IMR-90 (cell line): ENCODE data around the gene SLC5A10. TPM values are rescaled to one million over a fixed set of nuclear protein-coding genes. Genes with fewer than 3 reads are reported as not detected.

Experiments
- ATAC-seq: fragments of 200-7000 bp; cut with Tn5 transposase; 2 replicates; pipeline ENCODE4 v1.9.1; 2020; ENCODE audit warnings: low read depth, mild to moderate bottlenecking, moderate library complexity
- BruUV-seq: library from RNA; stranded (reverse); fragments of 400-500 nt; replicated peaks from 2 replicates; lab custom pipeline; 2021; lab: Mats Ljungman, UMichigan
- CTCF ChIA-PET: fragments of 300-600 bp; formaldehyde crosslinking; extraction: SDS; loops from one replicate; lab custom pipeline; 2021; ENCODE audit warnings: antibody characterized with exemption; lab: Yijun Ruan, JAX
- POLR2A ChIA-PET: fragments of 300-600 bp; sonication (Branson Sonifier 250); formaldehyde crosslinking; loops from one replicate; lab custom pipeline; 2022; ENCODE audit warnings: antibody characterized with exemption; ENCODE audit not compliant: unreplicated experiment; lab: Charles Lee
- DNase-seq: peaks from one replicate; pipeline ENCODE4 v3.0.0; 2013
- H2AFZ ChIP-seq: replicated peaks from 2 replicates; pipeline ENCODE3; 2013; ENCODE audit warnings: low read length, mild to moderate bottlenecking; ENCODE audit not compliant: poor library complexity
- H2AK5ac ChIP-seq: 2 replicates; pipeline ENCODE4 v1.6.1; 2013; ENCODE audit warnings: low read depth, low read length, inconsistent platforms
- H2AK9ac ChIP-seq: replicated peaks from 2 replicates; pipeline ENCODE3; 2013; ENCODE audit warnings: mild to moderate bottlenecking, low read depth, low read length, moderate library complexity; ENCODE audit not compliant: poor library complexity
- H2BK120ac ChIP-seq: 2 replicates; pipeline ENCODE4 v1.6.1; 2013; ENCODE audit warnings: low read depth, low read length, inconsistent platforms
- H2BK15ac ChIP-seq: 3 replicates; pipeline ENCODE4 v1.6.1; 2013; ENCODE audit warnings: low read depth, low read length, inconsistent platforms
- H2BK20ac ChIP-seq: 2 replicates; pipeline ENCODE4 v1.6.1; 2013; ENCODE audit warnings: low read depth, mild to moderate bottlenecking, inconsistent platforms, low read length, moderate library complexity
- H2BK5ac ChIP-seq: 2 replicates; pipeline ENCODE4 v1.6.1; 2013; ENCODE audit warnings: mild to moderate bottlenecking, low read depth, low read length, inconsistent platforms; ENCODE audit not compliant: poor library complexity, severe bottlenecking
- H3K14ac ChIP-seq: replicated peaks from 2 replicates; pipeline ENCODE4 v1.6.1; 2013; ENCODE audit warnings: low read depth, low read length, inconsistent platforms
- H3K18ac ChIP-seq: 2 replicates; pipeline ENCODE4 v1.6.1; 2013; ENCODE audit warnings: low read depth, low read length, control low read depth
- H3K23ac ChIP-seq: 2 replicates; pipeline ENCODE4 v1.6.1; 2013; ENCODE audit warnings: low read depth, low read length, inconsistent platforms
- H3K27ac ChIP-seq: 2 replicates; pipeline ENCODE4 v1.5.1; 2013; ENCODE audit warnings: mild to moderate bottlenecking, control low read depth, low read length; ENCODE audit not compliant: insufficient read depth
- H3K27me3 ChIP-seq: 2 replicates; pipeline ENCODE4 v1.6.1; 2013; ENCODE audit warnings: low read length; ENCODE audit not compliant: control insufficient read depth, insufficient read depth
- H3K36me3 ChIP-seq: 2 replicates; pipeline ENCODE4 v1.6.1; 2013; ENCODE audit warnings: low read length, mixed read lengths; ENCODE audit not compliant: control insufficient read depth, insufficient read depth
- H3K4ac ChIP-seq: 2 replicates; pipeline ENCODE4 v1.6.1; 2013; ENCODE audit warnings: low read depth, low read length, inconsistent platforms
- H3K4me1 ChIP-seq: 2 replicates; pipeline ENCODE4 v1.6.1; 2013; ENCODE audit warnings: low read length, mixed read lengths; ENCODE audit not compliant: control insufficient read depth, insufficient read depth
- H3K4me2 ChIP-seq: 2 replicates; pipeline ENCODE4 v1.6.1; 2013; ENCODE audit warnings: low read depth, mild to moderate bottlenecking, control low read depth, low read length, moderate library complexity
- H3K4me3 ChIP-seq: 2 replicates; pipeline ENCODE4 v1.5.1; 2013; ENCODE audit warnings: low read depth, mild to moderate bottlenecking, control low read depth, low read length, moderate library complexity; ENCODE audit not compliant: insufficient read depth
- H3K56ac ChIP-seq: 2 replicates; pipeline ENCODE4 v1.6.1; 2013; ENCODE audit warnings: low read length, inconsistent platforms; ENCODE audit not compliant: insufficient read depth; ENCODE audit errors: extremely low read depth
- H3K79me1 ChIP-seq, 2 experiments: 2 replicates each; pipeline ENCODE4 v1.6.1; 2013; ENCODE audit warnings: low read length in 2 of 2, inconsistent platforms in 1 of 2, low read depth in 1 of 2
- H3K9ac ChIP-seq: 2 replicates; pipeline ENCODE4 v1.6.1; 2013; ENCODE audit warnings: low read depth, low read length, control low read depth
- H3K9me1 ChIP-seq: 2 replicates; pipeline ENCODE4 v1.6.1; 2013; ENCODE audit warnings: low read length, inconsistent platforms; ENCODE audit not compliant: insufficient read depth
- H3K9me3 ChIP-seq: 2 replicates; pipeline ENCODE4 v1.6.1; 2013; ENCODE audit warnings: low read length; ENCODE audit not compliant: control insufficient read depth, insufficient read depth
- H4K20me1 ChIP-seq: 2 replicates; pipeline ENCODE4 v1.6.1; 2013; ENCODE audit warnings: low read length, inconsistent platforms; ENCODE audit not compliant: insufficient read depth
- H4K5ac ChIP-seq: 2 replicates; pipeline ENCODE4 v1.6.1; 2013; ENCODE audit warnings: mild to moderate bottlenecking, low read depth, low read length, control low read depth
- H4K8ac ChIP-seq, 2 experiments: 2 replicates each; pipeline ENCODE4 v1.6.1; 2013; ENCODE audit warnings: low read depth in 2 of 2, low read length in 2 of 2, control low read depth in 1 of 2, inconsistent platforms in 1 of 2
- H4K91ac ChIP-seq: 2 replicates; pipeline ENCODE4 v1.6.1; 2013; ENCODE audit warnings: low read depth, low read length, inconsistent platforms; ENCODE audit not compliant: insufficient read depth
- BHLHE40 ChIP-seq: fragments of 150-350 bp; IDR thresholded peaks from 2 replicates; pipeline ENCODE4 v1.6.1; 2016; ENCODE audit warnings: mild to moderate bottlenecking, low read depth, low read length
- CEBPB ChIP-seq: IDR thresholded peaks from 2 replicates; pipeline ENCODE4 v1.6.1; 2012; ENCODE audit warnings: low read depth, low read length, improper control_type of control experiment
- CHD1 ChIP-seq: IDR thresholded peaks from 2 replicates; pipeline ENCODE4 v1.6.1; 2012; ENCODE audit warnings: low read depth, low read length, improper control_type of control experiment
- CTCF ChIP-seq: conservative IDR thresholded peaks from 2 replicates; pipeline ENCODE4 v1.5.1; 2012; ENCODE audit warnings: mild to moderate bottlenecking, low read depth, low read length, improper control_type of control experiment
- ELK1 ChIP-seq: fragments of 150-350 bp; IDR thresholded peaks from 2 replicates; pipeline ENCODE4 v1.6.1; 2016; ENCODE audit warnings: low read depth, mild to moderate bottlenecking, low read length, moderate library complexity, borderline replicate concordance
- FOS ChIP-seq: fragments of 150-350 bp; IDR thresholded peaks from 2 replicates; pipeline ENCODE4 v1.6.1; 2016; ENCODE audit warnings: low read depth, low read length
- MAFK ChIP-seq: IDR thresholded peaks from 2 replicates; pipeline ENCODE4 v1.6.1; 2012; ENCODE audit warnings: low read depth, low read length, improper control_type of control experiment
- MAZ ChIP-seq: IDR thresholded peaks from 2 replicates; pipeline ENCODE4 v1.6.1; 2012; ENCODE audit warnings: low read depth, mild to moderate bottlenecking, low read length, improper control_type of control experiment, moderate library complexity, borderline replicate concordance
- MXI1 ChIP-seq: IDR thresholded peaks from 2 replicates; pipeline ENCODE4 v1.6.1; 2012; ENCODE audit warnings: low read depth, mild to moderate bottlenecking, low read length, moderate library complexity, borderline replicate concordance
- NFE2L2 ChIP-seq: fragments of 150-350 bp; IDR thresholded peaks from 2 replicates; pipeline ENCODE4 v1.6.1; 2016; ENCODE audit warnings: low read depth, mild to moderate bottlenecking, low read length
- POLR2A ChIP-seq: IDR thresholded peaks from 2 replicates; pipeline ENCODE4 v1.6.1; 2012; ENCODE audit warnings: mild to moderate bottlenecking, low read depth, low read length
- RAD21 ChIP-seq: IDR thresholded peaks from 2 replicates; pipeline ENCODE4 v1.6.1; 2012; ENCODE audit warnings: low read length, improper control_type of control experiment
- RCOR1 ChIP-seq: IDR thresholded peaks from 2 replicates; pipeline ENCODE4 v1.6.1; 2012; ENCODE audit warnings: mild to moderate bottlenecking, low read length, improper control_type of control experiment; ENCODE audit not compliant: insufficient replicate concordance
- RFX5 ChIP-seq: IDR thresholded peaks from 2 replicates; pipeline ENCODE4 v1.8.0; 2012; ENCODE audit warnings: low read depth, mild to moderate bottlenecking, low read length, moderate library complexity
- SMC3 ChIP-seq: fragments of 150-350 bp; IDR thresholded peaks from 2 replicates; pipeline ENCODE4 v1.6.1; 2016; ENCODE audit warnings: low read depth, mild to moderate bottlenecking, antibody characterized with exemption, low read length, moderate library complexity
- USF2 ChIP-seq: fragments of 150-350 bp; IDR thresholded peaks from 2 replicates; pipeline ENCODE4 v1.6.1; 2017; ENCODE audit warnings: mild to moderate bottlenecking, antibody characterized with exemption, low read length, low read depth
- WGBS, 2 experiments: methylation state at CpG; one replicate each; pipeline versions ENCODE4 v1.1.5 to v1.1.7; 2013; ENCODE audit warnings: missing lambda C conversion rate in 2 of 2; ENCODE audit not compliant: insufficient read length in 1 of 2; ENCODE audit errors: extremely low coverage in 2 of 2; 5-methylcytosine and 5-hydroxymethylcytosine counted together
- dilution Hi-C: fragments of 300-500 bp; cut with HindIII; formaldehyde crosslinking; loops from one replicate; pipeline ENCODE4 v1.14.3; 2018; ENCODE audit warnings: low sequenced_read_pairs; ENCODE audit not compliant: unreplicated experiment
- in situ Hi-C: fragments of 300-500 bp; cut with MboI; formaldehyde crosslinking; loops from 3 replicates; pipeline ENCODE4 v1.14.3; 2019; ENCODE audit warnings: low sequenced_read_pairs, inconsistent platforms, mixed read lengths
- intact Hi-C: fragments of 100-400 bp; cut with micrococcal nuclease; formaldehyde crosslinking; loops from 2 replicates; pipeline ENCODE4 v1.10.0; 2022
- polyA plus RNA-seq, 3 experiments: library from polyadenylated mRNA; depleted of rRNA; stranded (reverse); fragments of >200 nt; gene quantifications; 2 replicates each; pipeline ENCODE4 v1.2.3, GENCODE V29; 2012; ENCODE audit warnings: low replicate concordance in 1 of 3
- total RNA-seq: library from RNA; depleted of rRNA; stranded (reverse); fragments of >200 nt; gene quantifications from 2 replicates; pipeline ENCODE4 v1.2.3, GENCODE V29; 2012

SLC5A10 gene
- total and polyA plus RNA-seq, 2 of the 4 experiments (the other 2 are of a cell fraction): not detected

- Histone ChIP-seq H2AK5ac (no peak overlapping the region), H3K9me1 (peaks cover 9% of the 10 kb centered on the region), H3K4me3 (no peak overlapping the region), H4K20me1 (no peaks in the 10 kb centered on the region), H3K79me1 (peaks cover 16 to 31% of the 10 kb centered on the region in 2 experiments), H2BK15ac (no peak overlapping the region), H2AK9ac (no peak overlapping the region), H4K91ac (no peak overlapping the region), H3K4me2 (no peak overlapping the region), H2BK20ac (no peak overlapping the region), H3K9ac (no peak overlapping the region), H3K18ac (no peak overlapping the region), H3K4ac (no peak overlapping the region), H4K5ac (no peak overlapping the region), H2AFZ (no peak overlapping the region), H3K9me3 (no peaks in the 10 kb centered on the region), H3K27me3 (no peaks in the 10 kb centered on the region), H3K23ac (no peak overlapping the region), H3K27ac (no peak overlapping the region), H3K4me1 (no peaks in the 10 kb centered on the region), H2BK120ac (no peak overlapping the region), H3K14ac (no peak overlapping the region), H4K8ac (no peak overlapping the region), H3K56ac (no peak overlapping the region), H2BK5ac (no peak overlapping the region), H3K36me3 (peaks cover 50% of the 10 kb centered on the region)
- no peak for DNase-seq
- TF ChIP-seq NFE2L2: no peak
- no peak for TF ChIP-seq RCOR1
- no peak for TF ChIP-seq RAD21
- no peak for TF ChIP-seq SMC3
- TF ChIP-seq MAFK: no peak
- no peak for TF ChIP-seq MAZ
- TF ChIP-seq FOS: no peak
- TF ChIP-seq MXI1: no peak
- TF ChIP-seq CTCF: no peak
- TF ChIP-seq CHD1: no peak
- TF ChIP-seq POLR2A: no peak
- no peak for TF ChIP-seq BHLHE40
- TF ChIP-seq USF2: no peak
- TF ChIP-seq ELK1: no peak
- no peak for TF ChIP-seq CEBPB
- TF ChIP-seq RFX5: no peak
- POLR2A ChIA-PET: interaction anchor here (0.7 kb wide), 1 partner anchor 26 kb away, joined by 3 read pairs; no protein-coding TSS in a partner anchor
- no TSS peak for BruUV-seq
- dilution Hi-C loops: no loop called here
- in situ Hi-C loops: no loop called here
- CTCF ChIA-PET: no interaction called here
- 93% methylated on average over 7 of the region's 13 CpGs; no CpG with 5 or more reads in 1 of the 2 experiments for WGBS, 2 experiments
- ATAC-seq: no peak
- intact Hi-C loops: no loop called here
Observed at GRCh38 chr17:18975597-18975996, 23.6 kb downstream of the SLC5A10 start.
